Fibroblast of skin of right biceps (primary cell): Measurements from ENCODE around the gene TMEM9B.

ENCODE experiments used
- DNase-seq: peaks from one replicate; pipeline ENCODE4 v3.0.0-alpha.2; 2013

TMEM9B gene

GRCh38 chr11:8928981-8929615 is 35.1 kb downstream of the TMEM9B start:
- DNase-seq, result peak; percentile 20

GRCh38 chr11:8928205-8928604 is 36.0 kb downstream of the TMEM9B start:
- no peak for DNase-seq

- no peak for DNase-seq
Observed at GRCh38 chr11:8927233-8927632, 37.0 kb downstream of the TMEM9B start.

GRCh38 chr11:8926236-8926635 is 38.0 kb downstream of the TMEM9B start:
- no peak for DNase-seq

GRCh38 chr11:8925711-8926110 is 38.5 kb downstream of the TMEM9B start:
- DNase-seq, result no peak

- DNase-seq, result no peak
Observed at GRCh38 chr11:8922691-8923090, 41.6 kb downstream of the TMEM9B start.

- DNase-seq, result peak; percentile 92
Observed at GRCh38 chr11:8917157-8917825, 47.0 kb downstream of the TMEM9B start.

GRCh38 chr11:8914661-8915018 is 49.6 kb downstream of the TMEM9B start:
- DNase-seq, result no peak

- peak; percentile 42 for DNase-seq
Observed at GRCh38 chr11:8913961-8914660, 50.1 kb downstream of the TMEM9B start.

GRCh38 chr11:8911029-8911823 is 53.0 kb downstream of the TMEM9B start, which contains the start of gene AKIP1:
Gene AKIP1 (plus strand): TSS chr11:8911189. CDS start chr11:8911450, 261 bp downstream.
- peak; percentile 97 for DNase-seq

- no peak for DNase-seq
Observed at GRCh38 chr11:8910649-8911026, 53.6 kb downstream of the TMEM9B start.

GRCh38 chr11:8908099-8908498 is 56.1 kb downstream of the TMEM9B start:
- no peak for DNase-seq

GRCh38 chr11:8907116-8907515 is 57.1 kb downstream of the TMEM9B start:
- no peak for DNase-seq

GRCh38 chr11:8905528-8906165 is 58.6 kb downstream of the TMEM9B start:
- peak; percentile 85 for DNase-seq

- DNase-seq, result no peak
Observed at GRCh38 chr11:8899119-8899753, 65.0 kb downstream of the TMEM9B start.
